Subcutaneous abdominal adipose tissue (tissue), 5 donors: Measurements from ENCODE around the gene ATP4A.

ENCODE experiments used
- H3K27ac ChIP-seq: one replicate; pipeline ENCODE4 v1.7.0; 2013; ENCODE audit warnings: low read depth, mild to moderate bottlenecking, inconsistent platforms, low read length, moderate library complexity
- H3K27me3 ChIP-seq, 5 donors: one replicate each; pipeline ENCODE4 v1.7.0; 2013; ENCODE audit warnings: low read length in 5 of 5, inconsistent platforms in 1 of 5; ENCODE audit not compliant: control insufficient read depth in 5 of 5, insufficient read depth in 4 of 5
- H3K36me3 ChIP-seq, 5 donors: one replicate each; pipeline ENCODE4 v1.7.0; 2013; ENCODE audit warnings: low read length in 5 of 5; ENCODE audit not compliant: control insufficient read depth in 5 of 5, insufficient read depth in 5 of 5
- H3K4me1 ChIP-seq, 5 donors: one replicate each; pipeline ENCODE4 v1.7.0; 2013; ENCODE audit warnings: low read length in 5 of 5, mild to moderate bottlenecking in 3 of 5, moderate library complexity in 1 of 5; ENCODE audit not compliant: control insufficient read depth in 5 of 5, insufficient read depth in 5 of 5
- H3K4me3 ChIP-seq, 5 donors: one replicate each; pipeline ENCODE4 v1.7.0; 2013; ENCODE audit warnings: low read length in 5 of 5, low read depth in 1 of 5
- H3K9ac ChIP-seq, 5 donors: one replicate each; pipeline ENCODE4 v1.7.0; 2013; ENCODE audit warnings: low read length in 5 of 5, mild to moderate bottlenecking in 4 of 5, moderate library complexity in 3 of 5
- H3K9me3 ChIP-seq, 5 donors: one replicate each; pipeline ENCODE4 v1.7.0; 2013; ENCODE audit warnings: low read length in 5 of 5; ENCODE audit not compliant: control insufficient read depth in 5 of 5
- donor health status: healthy.
- donor health status: healthy.
- donor health status: healthy.
- donor health status: healthy.
- donor health status: healthy.

ATP4A gene

DNA sequence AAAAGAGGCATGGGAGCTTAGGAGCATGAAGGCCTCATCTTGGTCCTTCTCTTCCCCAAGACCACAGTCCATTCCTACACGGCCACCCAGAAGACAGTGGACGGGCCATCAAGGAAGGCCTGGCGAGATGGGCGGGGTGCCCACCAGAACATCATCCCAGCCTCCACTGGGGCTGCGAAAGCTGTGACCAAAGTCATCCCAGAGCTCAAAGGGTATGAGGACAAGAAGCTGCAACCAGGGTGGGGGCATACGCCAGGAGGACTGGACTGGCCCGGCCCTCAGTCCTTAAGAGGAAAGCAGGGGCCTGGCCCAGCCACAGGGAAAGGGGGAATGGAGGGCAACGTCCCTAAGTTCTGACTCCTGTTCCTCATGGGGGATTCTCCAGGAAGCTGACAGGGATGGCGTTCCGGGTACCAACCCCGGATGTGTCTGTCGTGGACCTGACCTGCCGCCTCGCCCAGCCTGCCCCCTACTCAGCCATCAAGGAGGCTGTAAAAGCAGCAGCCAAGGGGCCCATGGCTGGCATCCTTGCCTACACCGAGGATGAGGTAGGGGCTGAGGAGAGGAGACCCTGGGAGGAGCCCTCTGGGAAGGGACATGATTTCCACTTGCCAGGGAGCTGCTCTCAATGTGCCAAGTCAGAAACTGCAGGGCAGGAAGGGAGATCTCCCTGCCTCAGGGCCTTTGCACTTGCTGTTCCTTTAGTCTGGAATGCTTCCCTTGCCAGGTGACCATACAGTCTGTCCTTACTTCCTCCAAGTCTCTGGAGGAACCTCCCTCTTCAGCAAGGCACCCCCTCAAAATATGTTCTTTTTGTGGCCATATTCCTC lies 20.0 kb downstream of the ATP4A start:
- Histone ChIP-seq H3K4me3 (no peak overlapping the region), H3K36me3 (peaks cover 0 to 7% (median 5%) of the 10 kb centered on the region in 5 donors), H3K27ac (no peak overlapping the region), H3K9ac (no peak overlapping the region), H3K27me3 (no peaks in the 10 kb centered on the region), H3K4me1 (peaks cover 6 to 28% (median 24%) of the 10 kb centered on the region in 5 donors), H3K9me3 (no peaks in the 10 kb centered on the region)

DNA sequence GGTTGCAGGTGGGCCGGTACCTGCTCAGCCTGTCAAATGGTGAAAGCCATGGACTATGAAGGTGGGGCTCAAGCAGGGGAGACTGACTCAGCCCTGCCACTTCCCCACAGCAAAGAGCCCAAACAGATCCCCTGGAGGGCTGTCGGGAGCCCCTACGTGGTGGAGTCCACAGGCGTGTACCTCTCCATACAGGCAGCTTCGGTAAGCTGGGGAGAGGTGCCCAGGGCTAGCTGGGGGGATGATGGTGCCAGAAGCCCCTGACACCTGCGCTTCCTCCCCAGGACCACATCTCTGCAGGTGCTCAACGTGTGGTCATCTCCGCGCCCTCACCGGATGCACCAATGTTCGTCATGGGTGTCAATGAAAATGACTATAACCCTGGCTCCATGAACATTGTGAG lies 21.2 kb downstream of the ATP4A start:
- H3K9me3 ChIP-seq = no peaks in the 10 kb centered on the region
- no peaks in the 10 kb centered on the region for H3K27me3 ChIP-seq
- no peak overlapping the region for H3K27ac ChIP-seq
- H3K36me3 ChIP-seq = peaks cover 0 to 5% (median 3%) of the 10 kb centered on the region in 5 donors
- peak overlapping the region in 2 of 5 donors; percentile 3 to 35 for H3K9ac ChIP-seq
- H3K4me3 ChIP-seq = no peak overlapping the region
- peaks cover 6 to 28% (median 24%) of the 10 kb centered on the region in 5 donors for H3K4me1 ChIP-seq

DNA sequence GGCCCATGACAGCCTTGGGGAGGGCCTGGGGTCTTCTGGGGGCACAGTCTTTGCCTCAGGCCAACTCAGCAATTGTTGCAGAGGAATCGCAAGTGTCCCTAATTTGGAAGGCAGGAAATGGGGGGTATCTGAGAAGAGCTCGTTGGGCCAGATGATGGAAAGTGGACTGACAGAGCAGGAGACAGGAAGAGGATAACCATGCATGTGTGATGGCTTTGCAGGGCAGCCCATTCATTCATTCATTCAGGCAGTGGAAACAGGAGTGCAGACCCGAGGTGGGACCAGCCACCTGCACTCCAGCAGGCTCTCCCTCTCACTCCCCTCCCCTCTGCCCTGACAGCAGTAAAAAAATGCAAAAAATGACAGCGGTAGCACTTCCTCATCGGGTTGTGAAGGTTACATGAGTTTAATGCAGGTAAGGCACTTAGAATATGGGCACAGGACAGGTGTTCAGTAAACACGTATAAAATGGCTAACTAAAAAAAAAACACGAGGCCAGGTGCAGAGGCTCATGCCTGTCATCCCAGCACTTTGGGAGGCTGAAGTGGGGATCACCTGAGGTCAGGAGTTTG lies 23.0 kb downstream of the ATP4A start:
- Histone ChIP-seq H3K27me3 (no peaks in the 10 kb centered on the region), H3K4me3 (no peak overlapping the region), H3K9ac (no peak overlapping the region), H3K9me3 (no peaks in the 10 kb centered on the region), H3K4me1 (peaks cover 0 to 14% (median 10%) of the 10 kb centered on the region in 5 donors), H3K27ac (no peak overlapping the region), H3K36me3 (peaks cover 0 to 5% (median 0%) of the 10 kb centered on the region in 5 donors)

DNA sequence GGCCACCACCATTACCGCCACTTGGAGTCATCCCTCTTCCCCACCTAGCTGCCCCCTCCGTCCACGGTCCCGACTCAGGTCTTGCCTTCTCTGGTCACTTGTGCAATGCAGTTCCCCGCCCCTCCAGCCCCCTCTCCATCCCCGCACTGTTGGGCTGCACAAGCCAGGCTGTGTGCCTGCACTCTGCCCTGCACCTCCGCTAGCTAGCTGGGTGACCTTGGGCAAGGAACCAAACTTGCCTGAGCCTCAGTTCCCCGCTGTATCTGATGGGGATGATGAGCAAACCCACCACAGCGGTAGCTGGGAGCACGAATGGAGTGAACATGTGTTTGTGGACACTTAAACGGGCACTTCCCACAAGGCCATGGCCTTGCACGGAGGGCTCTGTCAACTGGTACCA lies 23.6 kb downstream of the ATP4A start:
- no peak overlapping the region for H3K9ac ChIP-seq
- no peak overlapping the region for H3K27ac ChIP-seq
- peaks cover 0 to 3% (median 0%) of the 10 kb centered on the region in 5 donors for H3K27me3 ChIP-seq
- H3K4me3 ChIP-seq = no peak overlapping the region
- peaks cover 0 to 5% (median 0%) of the 10 kb centered on the region in 5 donors for H3K36me3 ChIP-seq
- H3K9me3 ChIP-seq = no peaks in the 10 kb centered on the region
- H3K4me1 ChIP-seq = peaks cover 0 to 9% (median 8%) of the 10 kb centered on the region in 5 donors

DNA sequence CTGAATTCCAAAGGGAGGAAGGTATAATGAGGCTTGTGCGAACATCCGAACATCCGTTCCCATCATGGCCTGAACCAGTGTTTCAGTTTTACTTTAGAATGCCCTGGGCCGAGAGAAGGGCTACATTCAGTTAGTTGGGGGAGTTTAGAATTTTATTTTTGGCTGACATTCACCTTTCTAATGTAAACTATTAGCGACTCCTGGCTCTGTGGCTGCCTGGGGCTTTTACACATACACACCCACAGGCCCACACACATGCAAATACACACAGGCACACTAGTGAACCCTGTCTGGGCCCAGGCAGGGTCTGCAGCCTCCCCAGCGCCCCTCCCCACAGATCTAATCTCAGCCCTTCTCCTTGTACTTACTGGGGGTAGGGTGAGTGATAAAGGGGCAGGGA lies 24.1 kb downstream of the ATP4A start:
- peaks cover 0 to 8% (median 2%) of the 10 kb centered on the region in 5 donors for H3K27me3 ChIP-seq
- no peak overlapping the region for H3K9ac ChIP-seq
- no peak overlapping the region for H3K27ac ChIP-seq
- peaks cover 0 to 5% (median 0%) of the 10 kb centered on the region in 5 donors for H3K36me3 ChIP-seq
- H3K9me3 ChIP-seq = no peaks in the 10 kb centered on the region
- no peak overlapping the region for H3K4me3 ChIP-seq
- H3K4me1 ChIP-seq = peaks cover 0 to 4% (median 3%) of the 10 kb centered on the region in 5 donors

DNA sequence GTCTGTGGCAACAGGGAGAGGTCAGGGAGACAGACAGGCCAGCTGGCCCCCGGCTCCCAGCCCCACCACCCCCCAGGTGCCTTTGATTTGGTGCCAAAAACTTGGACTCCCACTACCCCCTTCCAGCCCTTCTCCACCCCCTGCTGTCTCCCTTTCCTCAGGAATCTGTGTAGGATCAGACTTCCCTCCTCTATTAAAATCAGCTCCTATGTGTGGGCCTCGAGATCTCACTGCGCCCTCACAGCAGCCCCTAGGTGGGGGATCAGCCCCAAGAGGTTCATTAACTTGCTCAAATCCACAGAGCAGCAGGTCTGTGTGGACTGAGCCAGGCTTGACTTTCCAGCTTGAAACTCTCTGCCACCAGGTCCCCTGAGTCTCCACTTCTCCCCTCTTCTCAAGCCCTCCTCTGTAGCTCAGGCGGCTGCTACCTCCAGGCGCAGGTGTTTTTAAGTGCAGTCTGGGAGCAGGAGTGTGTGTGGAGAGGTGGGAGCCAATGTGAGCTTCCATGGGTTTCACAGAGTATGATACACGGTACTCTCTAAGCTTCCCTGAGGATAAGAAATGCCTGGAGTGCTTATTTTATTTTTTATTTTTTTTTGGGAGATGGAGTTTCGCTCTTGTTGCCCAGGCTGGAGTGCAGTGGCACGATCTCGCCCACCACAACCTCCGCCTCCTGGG lies 28.5 kb downstream of the ATP4A start:
- Histone ChIP-seq H3K9me3 (no peaks in the 10 kb centered on the region), H3K4me1 (peaks cover 0 to 16% (median 8%) of the 10 kb centered on the region in 5 donors), H3K27me3 (peaks cover 17 to 34% (median 29%) of the 10 kb centered on the region in 5 donors), H3K36me3 (no peaks in the 10 kb centered on the region), H3K9ac (no peak overlapping the region), H3K27ac (no peak overlapping the region), H3K4me3 (no peak overlapping the region)

DNA sequence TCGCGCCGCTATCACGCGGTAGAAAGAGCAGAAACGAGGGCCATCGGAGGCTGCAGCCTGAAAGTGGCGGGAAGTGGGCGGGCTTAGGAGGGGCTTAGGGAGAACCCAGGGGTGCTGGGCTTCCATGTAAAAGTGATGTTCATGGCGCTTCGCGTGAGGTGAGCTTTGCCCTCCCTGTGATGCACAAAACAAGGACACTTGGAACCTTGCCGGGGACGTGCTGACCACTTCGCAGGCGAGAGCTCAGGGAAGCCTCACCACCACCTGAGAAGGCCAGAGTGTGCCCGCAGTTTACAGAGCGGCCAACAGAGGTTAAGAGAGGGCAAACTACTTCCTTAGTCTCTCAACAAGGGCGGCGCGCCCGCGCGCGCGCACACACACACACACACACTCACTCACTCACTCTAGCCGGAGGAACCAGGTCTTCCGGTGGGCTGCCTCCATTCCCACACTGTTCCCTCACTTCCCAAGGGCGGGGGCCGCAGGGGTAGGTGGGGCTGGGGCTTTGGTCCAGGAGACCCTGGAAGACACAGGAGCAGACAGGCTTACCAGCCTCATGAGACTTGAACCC lies 29.6 kb downstream of the ATP4A start:
- H3K9ac ChIP-seq = no peak overlapping the region
- H3K9me3 ChIP-seq = no peaks in the 10 kb centered on the region
- H3K27ac ChIP-seq = no peak overlapping the region
- H3K36me3 ChIP-seq = no peaks in the 10 kb centered on the region
- H3K27me3 ChIP-seq = peaks cover 19 to 41% (median 38%) of the 10 kb centered on the region in 5 donors
- peaks cover 0 to 16% (median 8%) of the 10 kb centered on the region in 5 donors for H3K4me1 ChIP-seq
- H3K4me3 ChIP-seq = peak overlapping the region in 1 of 5 donors; percentile 10

DNA sequence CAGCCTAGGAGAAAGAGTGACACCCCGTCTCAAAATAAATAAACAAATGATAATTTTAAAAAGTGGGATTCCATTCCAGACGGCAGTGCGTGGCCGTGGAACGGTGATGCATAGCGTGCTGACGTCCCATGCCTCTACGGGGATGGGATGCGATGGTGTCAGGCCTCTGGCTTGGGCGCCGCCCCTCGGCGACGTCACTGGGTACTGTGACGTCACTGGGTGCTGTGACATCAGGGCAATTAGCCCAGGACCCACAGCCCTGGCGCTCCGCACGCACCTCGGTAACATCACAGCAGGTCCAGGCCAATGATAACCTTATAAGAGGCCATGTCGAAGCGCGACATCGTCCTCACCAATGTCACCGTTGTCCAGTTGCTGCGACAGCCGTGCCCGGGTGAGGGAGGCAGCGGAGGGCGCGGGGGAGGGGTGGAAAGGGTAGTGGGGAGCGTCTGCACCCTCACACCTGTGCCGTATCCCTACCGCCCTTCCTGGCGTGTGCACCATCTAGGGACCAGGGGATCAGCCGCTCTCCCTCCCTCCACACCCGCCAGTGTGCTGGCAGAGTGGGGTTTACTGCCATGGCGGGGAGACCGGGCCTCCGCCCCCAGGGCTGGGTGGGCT lies 30.1 kb downstream of the ATP4A start, which contains the start of gene GAPDHS:
GAPDHS (plus strand) TSS at position 256 of the 621 bp plus-strand sequence; CDS start at position 328, 72 bp downstream.
- Histone ChIP-seq H3K27ac (no peak within 1 kb of the TSS), H3K4me3 (peak within 1 kb of the TSS in 1 of 5 donors; percentile 10), H3K36me3 (no peaks in the 10 kb centered on the region), H3K27me3 (peaks cover 25 to 46% (median 43%) of the 10 kb centered on the region in 5 donors), H3K4me1 (peaks cover 0 to 16% (median 8%) of the 10 kb centered on the region in 5 donors), H3K9me3 (no peaks in the 10 kb centered on the region), H3K9ac (no peak within 1 kb of the TSS)

DNA sequence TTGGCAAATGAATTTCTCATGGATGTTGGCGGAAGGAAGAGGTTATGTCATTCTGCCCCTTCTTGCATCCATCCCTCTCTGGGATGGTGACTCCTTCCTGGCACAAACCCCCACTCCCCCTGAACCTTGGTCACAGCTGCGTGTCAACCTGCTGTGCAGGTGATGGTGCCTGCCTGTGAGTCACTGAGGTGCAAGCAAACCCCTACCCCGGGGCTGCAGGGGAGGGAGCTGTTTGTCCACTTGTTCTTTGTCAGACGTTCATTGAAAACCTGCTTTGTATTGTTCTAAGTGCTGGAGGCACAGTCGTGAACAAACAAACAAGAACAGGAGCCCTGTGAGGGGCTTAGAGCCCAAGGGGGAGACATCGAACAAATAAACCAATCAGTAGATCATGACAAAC lies 32.2 kb downstream of the ATP4A start:
- no peak overlapping the region for H3K9ac ChIP-seq
- H3K9me3 ChIP-seq = no peaks in the 10 kb centered on the region
- H3K27ac ChIP-seq = no peak overlapping the region
- peaks cover 25 to 57% (median 52%) of the 10 kb centered on the region in 5 donors for H3K27me3 ChIP-seq
- no peak overlapping the region for H3K4me3 ChIP-seq
- no peaks in the 10 kb centered on the region for H3K36me3 ChIP-seq
- H3K4me1 ChIP-seq = peaks cover 0 to 16% (median 8%) of the 10 kb centered on the region in 5 donors
